AG04449 (cell line): ENCODE measurements around the gene CPA1.

Source experiments
- CTCF ChIA-PET: fragments of 350-600 bp; formaldehyde crosslinking; extraction: SDS; loops from one replicate; lab custom pipeline; 2021; ENCODE audit warnings: antibody characterized with exemption; lab: Yijun Ruan, JAX
- POLR2A ChIA-PET: fragments of 400-600, 350-600 bp; formaldehyde crosslinking; extraction: SDS; loops from one replicate; lab custom pipeline; 2020; ENCODE audit warnings: antibody characterized with exemption, inconsistent platforms; lab: Yijun Ruan, JAX
- DNase-seq: peaks from one replicate; pipeline ENCODE4 v3.0.0-alpha.2; 2010; ENCODE audit warnings: low read depth, low spot score
- H3K4me3 ChIP-seq: 2 replicates; pipeline ENCODE4 v1.5.1; 2011; ENCODE audit warnings: low read depth, mild to moderate bottlenecking, control low read depth, low read length
- CTCF ChIP-seq: IDR thresholded peaks from one replicate; pipeline ENCODE4 v1.5.1; 2011; ENCODE audit warnings: mild to moderate bottlenecking, moderate library complexity, low read length, control low read depth, inconsistent platforms; ENCODE audit not compliant: insufficient read depth; ENCODE audit errors: missing control alignments

Gene CPA1

GRCh38 chr7:130367836-130368746 lies 12.2 kb upstream of the CPA1 start:
- H3K4me3 ChIP-seq, result no peak overlapping the region
- no peak for TF ChIP-seq CTCF
- no peak for DNase-seq
- ChIA-PET CTCF (interaction anchor here (0.8 kb wide), 1 partner anchor 122 kb away, joined by 3 read pairs; no protein-coding TSS in a partner anchor), POLR2A (no interaction called here)

GRCh38 chr7:130369110-130369711 lies 11.1 kb upstream of the CPA1 start:
- CTCF ChIA-PET, result no interaction called here

GRCh38 chr7:130369831-130370550 lies 10.3 kb upstream of the CPA1 start:
- no peak for TF ChIP-seq CTCF
- CTCF ChIA-PET, result interaction anchor here (1.0 kb wide), 1 partner anchor 9 kb away, joined by 3 read pairs; no protein-coding TSS in a partner anchor
- POLR2A ChIA-PET, result no interaction called here

More at GRCh38 chr7:130369110-130369711, 11.1 kb upstream of the CPA1 start:
- no peak for TF ChIP-seq CTCF
- H3K4me3 ChIP-seq, result no peak overlapping the region
- POLR2A ChIA-PET, result no interaction called here
- no peak for DNase-seq

GRCh38 chr7:130371046-130371445 lies 9.2 kb upstream of the CPA1 start:
- no peak for TF ChIP-seq CTCF
- CTCF ChIA-PET, result interaction anchor here (1.0 kb wide), 1 partner anchor 10 kb away, joined by 3 read pairs; no protein-coding TSS in a partner anchor
- H3K4me3 ChIP-seq, result no peak overlapping the region
- POLR2A ChIA-PET, result interaction anchor here (1.1 kb wide), 1 partner anchor 15 kb away, joined by 4 read pairs; no protein-coding TSS in a partner anchor
- no peak for DNase-seq

More at GRCh38 chr7:130369831-130370550, 10.3 kb upstream of the CPA1 start:
- no peak for DNase-seq
- H3K4me3 ChIP-seq, result no peak overlapping the region

GRCh38 chr7:130372402-130373165 lies 7.7 kb upstream of the CPA1 start:
- no peak for TF ChIP-seq CTCF
- POLR2A ChIA-PET, result interaction anchor here (0.6 kb wide), 1 partner anchor 95 kb away, joined by 4 read pairs; no protein-coding TSS in a partner anchor
- CTCF ChIA-PET, result no interaction called here
- DNase-seq, result no peak
- no peak overlapping the region for H3K4me3 ChIP-seq
